Colonic mucosa (tissue), 4 donors: Measurements from ENCODE around the gene CMIP. TPM values are rescaled to one million over a fixed set of nuclear protein-coding genes. Genes with fewer than 3 reads are reported as not detected.
A peak's percentile ranks its signal among the peaks of the same experiment; 100 is the strongest.

ENCODE experiments used
- DNase-seq: peaks from one replicate; pipeline ENCODE4 v3.0.0-alpha.2; 2020
- H3K27ac ChIP-seq: fragments of 200-600 bp; one replicate; pipeline ENCODE4 v1.8.0; 2021
- H3K27me3 ChIP-seq: fragments of 200-600 bp; one replicate; pipeline ENCODE4 v1.8.0; 2021
- H3K36me3 ChIP-seq: fragments of 200-600 bp; one replicate; pipeline ENCODE4 v1.8.0; 2021
- H3K4me1 ChIP-seq: fragments of 200-600 bp; one replicate; pipeline ENCODE4 v1.8.0; 2021; ENCODE audit warnings: mild to moderate bottlenecking
- H3K4me3 ChIP-seq: fragments of 200-600 bp; one replicate; pipeline ENCODE4 v1.8.0; 2021
- H3K9ac ChIP-seq, 2 donors: one replicate each; pipeline ENCODE4 v1.7.0; 2013; ENCODE audit warnings: control low read depth in 2 of 2, low read depth in 2 of 2, low read length in 2 of 2
- H3K9me3 ChIP-seq: fragments of 200-600 bp; one replicate; pipeline ENCODE4 v1.8.0; 2021
- intact Hi-C: fragments of 100-400 bp; cut with DNase I; formaldehyde crosslinking; loops from one replicate; pipeline ENCODE4 v1.14.1; 2022
- total RNA-seq, 2 donors: library from RNA; stranded (reverse); fragmentation: NEBNext Ultra II Directional in 1 of 2; extraction: Animal tissue kit (Norgen Biotek cat#: 25700) in 1 of 2; gene quantifications; one replicate each; pipeline ENCODE4 v1.2.1, GENCODE V29; 2021
- TF ChIP-seq, protein P1 (sequence below): fragments of 200-600 bp; IDR thresholded peaks from one replicate; pipeline ENCODE4 v1.8.0; 2022; ENCODE audit warnings: antibody characterized with exemption, mild to moderate bottlenecking
- donor health status: healthy.
- donor health status: DM: no; HTN: no; CAD: no.
- donor health status: DM: no; HTN: no; CAD: no.

The CMIP gene
- total RNA-seq, 2 donors from 2014 or later: 83.4 to 107 TPM

DNA sequence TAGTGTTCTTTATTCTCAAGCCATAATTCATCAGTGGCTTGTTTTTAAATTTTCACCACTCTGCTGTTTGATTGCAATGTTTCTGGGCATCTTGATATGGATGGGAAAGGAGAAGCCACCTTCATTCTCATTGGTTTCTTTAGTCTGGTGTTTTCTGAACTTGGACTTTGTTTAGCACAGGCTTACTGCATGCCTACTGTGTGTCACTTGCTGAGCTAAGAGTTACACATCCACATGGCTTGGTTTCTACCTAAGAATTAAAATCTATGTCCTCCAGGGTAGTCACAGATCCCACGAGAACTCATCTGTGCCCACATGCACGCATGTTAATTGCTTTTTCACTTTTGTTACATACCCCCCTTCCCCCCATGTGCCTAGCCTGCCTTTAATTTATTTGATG, 4.6 kb downstream of the CMIP start:
- DNase-seq: no peak
- H3K27me3 ChIP-seq: no peaks in the 10 kb centered on the region
- intact Hi-C loops: no loop called here
- H3K4me3 ChIP-seq: no peak overlapping the region
- no peaks in the 10 kb centered on the region for H3K36me3 ChIP-seq
- TF ChIP-seq, protein P1, sequence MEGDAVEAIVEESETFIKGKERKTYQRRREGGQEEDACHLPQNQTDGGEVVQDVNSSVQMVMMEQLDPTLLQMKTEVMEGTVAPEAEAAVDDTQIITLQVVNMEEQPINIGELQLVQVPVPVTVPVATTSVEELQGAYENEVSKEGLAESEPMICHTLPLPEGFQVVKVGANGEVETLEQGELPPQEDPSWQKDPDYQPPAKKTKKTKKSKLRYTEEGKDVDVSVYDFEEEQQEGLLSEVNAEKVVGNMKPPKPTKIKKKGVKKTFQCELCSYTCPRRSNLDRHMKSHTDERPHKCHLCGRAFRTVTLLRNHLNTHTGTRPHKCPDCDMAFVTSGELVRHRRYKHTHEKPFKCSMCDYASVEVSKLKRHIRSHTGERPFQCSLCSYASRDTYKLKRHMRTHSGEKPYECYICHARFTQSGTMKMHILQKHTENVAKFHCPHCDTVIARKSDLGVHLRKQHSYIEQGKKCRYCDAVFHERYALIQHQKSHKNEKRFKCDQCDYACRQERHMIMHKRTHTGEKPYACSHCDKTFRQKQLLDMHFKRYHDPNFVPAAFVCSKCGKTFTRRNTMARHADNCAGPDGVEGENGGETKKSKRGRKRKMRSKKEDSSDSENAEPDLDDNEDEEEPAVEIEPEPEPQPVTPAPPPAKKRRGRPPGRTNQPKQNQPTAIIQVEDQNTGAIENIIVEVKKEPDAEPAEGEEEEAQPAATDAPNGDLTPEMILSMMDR: no peak
- peak overlapping the region; percentile 89 for H3K27ac ChIP-seq
- no peaks in the 10 kb centered on the region for H3K9me3 ChIP-seq
- peaks cover 26% of the 10 kb centered on the region for H3K4me1 ChIP-seq
- H3K9ac ChIP-seq: peak overlapping the region in 1 of 2 donors; percentile 97

DNA sequence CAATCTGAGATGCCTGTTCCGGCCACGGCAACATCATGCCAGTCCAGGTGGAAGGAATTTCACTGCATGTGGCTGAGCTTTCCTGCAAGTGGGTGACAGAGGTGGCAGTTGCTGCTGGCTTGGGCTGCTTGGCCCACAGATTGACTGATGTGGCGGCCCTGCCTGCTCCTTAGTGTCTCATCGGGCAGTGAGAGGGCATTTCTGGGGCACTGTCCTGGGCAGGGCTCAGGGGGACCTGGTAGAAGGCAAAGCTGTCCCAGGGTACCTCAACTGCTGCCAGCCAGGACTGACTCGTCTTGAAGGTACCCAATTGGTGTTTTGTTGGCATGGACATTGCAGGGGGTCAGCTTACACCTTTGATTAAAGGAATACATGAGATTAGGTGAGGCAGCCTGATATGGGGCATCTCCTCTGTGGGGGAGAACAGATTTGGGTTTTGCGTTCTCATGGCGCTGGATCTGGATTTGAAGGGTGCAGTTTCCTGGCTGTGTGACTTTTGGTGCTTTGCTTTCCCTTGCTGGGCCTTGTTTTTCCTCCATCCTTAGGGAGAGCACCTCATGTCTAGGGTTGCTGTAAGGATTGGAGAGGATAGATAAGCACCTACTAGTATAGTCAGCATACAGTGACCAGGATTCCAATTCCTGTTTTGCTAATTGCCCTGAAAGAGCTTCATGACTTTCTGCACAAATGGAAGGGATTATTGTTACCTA, 5.4 kb downstream of the CMIP start:
- Histone ChIP-seq H3K27me3 (no peaks in the 10 kb centered on the region), H3K4me1 (peaks cover 26% of the 10 kb centered on the region), H3K4me3 (no peak overlapping the region), H3K9me3 (no peaks in the 10 kb centered on the region), H3K36me3 (no peaks in the 10 kb centered on the region), H3K27ac (no peak overlapping the region), H3K9ac (peak overlapping the region; percentile 17 to 97)
- no peak for DNase-seq
- intact Hi-C loops: loop anchor here (10.0 kb wide), 1 partner anchor 105 kb away; no protein-coding TSS in a partner anchor
- TF ChIP-seq, protein P1: no peak

DNA sequence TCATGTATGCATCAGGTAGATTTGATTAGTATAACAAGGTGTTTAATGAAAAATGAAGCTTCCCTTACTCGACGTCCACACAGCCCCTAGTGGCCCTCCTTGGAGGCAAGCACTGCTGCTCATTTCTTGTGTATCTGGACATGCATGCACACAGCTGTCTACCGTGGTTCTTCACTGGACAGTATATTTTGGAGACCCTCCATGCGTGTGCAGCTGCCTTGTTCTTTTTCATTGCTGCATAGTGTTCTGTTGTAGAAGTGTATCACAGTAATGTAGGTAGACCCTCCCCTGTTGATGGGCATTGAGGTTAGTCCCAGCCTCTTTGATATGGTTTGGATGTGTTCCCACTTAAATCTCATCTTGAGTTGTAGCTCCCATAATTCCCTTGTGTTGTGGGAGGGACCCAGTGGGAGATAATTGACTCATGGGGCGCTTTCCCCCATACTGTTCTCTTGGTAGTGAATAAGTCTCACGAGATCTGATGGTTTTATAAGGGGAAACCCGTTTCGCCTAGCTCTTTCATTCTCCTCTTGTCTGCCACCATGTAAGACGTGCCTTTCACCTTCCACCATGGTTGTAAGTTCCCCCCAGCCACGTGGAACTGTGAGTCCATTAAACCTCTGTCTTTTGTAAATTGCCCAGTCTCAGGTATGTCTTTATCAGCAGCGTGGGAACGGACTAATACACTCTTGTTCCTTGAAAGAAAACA, 6.3 kb downstream of the CMIP start:
- TF ChIP-seq, protein P1: no peak
- Histone ChIP-seq H3K4me3 (no peak overlapping the region), H3K27ac (peak overlapping the region; percentile 70), H3K27me3 (no peaks in the 10 kb centered on the region), H3K9me3 (no peaks in the 10 kb centered on the region), H3K9ac (peak overlapping the region in 1 of 2 donors; percentile 67), H3K4me1 (peaks cover 26% of the 10 kb centered on the region), H3K36me3 (no peaks in the 10 kb centered on the region)
- no peak for DNase-seq
- intact Hi-C loops: loop anchor here (10.0 kb wide), 1 partner anchor 104 kb away; no protein-coding TSS in a partner anchor

DNA sequence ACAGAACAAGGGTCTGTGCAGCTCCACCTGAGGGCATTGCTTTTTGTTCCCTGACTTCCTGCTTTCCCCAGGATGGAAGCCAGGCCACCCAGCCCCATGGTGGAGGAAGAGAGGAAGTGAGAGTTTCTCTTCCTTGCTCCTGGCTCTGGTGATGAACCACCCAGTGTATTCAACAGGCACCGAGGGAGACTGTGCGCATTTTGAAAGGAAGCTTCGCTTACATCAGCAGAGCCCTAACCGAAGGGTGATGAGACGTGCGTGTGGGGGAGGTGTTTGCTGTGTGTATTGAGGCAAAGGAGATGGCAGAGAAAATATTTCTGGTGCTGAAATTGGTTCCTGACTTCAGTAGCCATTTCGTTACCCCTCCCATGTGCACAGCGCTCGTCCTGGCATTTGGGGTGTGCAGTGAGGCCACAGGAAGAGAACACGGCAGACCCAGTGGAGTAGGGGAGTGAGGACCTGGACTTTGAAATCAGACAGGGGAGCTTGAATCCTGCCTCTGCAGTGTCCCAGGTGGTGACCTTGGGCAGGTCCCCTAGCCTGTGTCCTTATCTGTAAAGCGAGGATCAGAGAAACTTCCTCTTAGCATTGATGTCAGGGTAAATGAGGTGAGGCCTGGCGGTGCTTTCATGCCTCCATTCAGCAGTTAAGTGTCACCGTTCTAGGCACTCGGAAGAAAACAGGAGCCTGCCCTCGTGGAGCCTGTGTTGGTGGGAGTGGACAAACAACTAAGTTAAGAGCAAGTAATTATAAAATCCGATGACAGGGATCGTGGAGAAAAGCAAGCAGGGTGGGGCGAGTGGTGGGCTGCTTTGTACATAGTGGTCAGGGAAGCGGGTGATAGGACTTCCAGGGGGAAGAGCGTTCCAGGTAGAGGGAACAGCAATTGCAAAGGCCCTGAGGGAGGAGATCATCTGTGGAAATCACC, 7.4 kb downstream of the CMIP start:
- DNase-seq: peak; percentile 70
- no peaks in the 10 kb centered on the region for H3K27me3 ChIP-seq
- H3K4me1 ChIP-seq: peaks cover 26% of the 10 kb centered on the region
- peak overlapping the region; percentile 70 for H3K27ac ChIP-seq
- H3K36me3 ChIP-seq: no peaks in the 10 kb centered on the region
- TF ChIP-seq, protein P1: no peak
- H3K4me3 ChIP-seq: no peak overlapping the region
- intact Hi-C loops: loop anchor here (10.0 kb wide), 1 partner anchor 103 kb away; no protein-coding TSS in a partner anchor
- H3K9ac ChIP-seq: peak overlapping the region in 1 of 2 donors; percentile 67
- H3K9me3 ChIP-seq: no peaks in the 10 kb centered on the region
